Testis (tissue), 2 donors: Measurements from ENCODE around the gene FRMD3.

ENCODE experiments used
- POLR2A ChIP-seq: fragments of 450-650 bp; IDR thresholded peaks from one replicate; pipeline ENCODE4 v1.6.1; 2017; ENCODE audit warnings: antibody characterized with exemption, mild to moderate bottlenecking, moderate library complexity
- TF ChIP-seq, protein P1 (sequence below), 3 experiments: fragments of 450-650 bp in 2 of 3; fragments of 200-600 bp in 1 of 3; sonication (generic) in 1 of 3; IDR thresholded peaks; one replicate each; pipeline ENCODE4 v1.5.1; 2016 to 2019; ENCODE audit warnings: antibody characterized with exemption in 3 of 3, mild to moderate bottlenecking in 2 of 3, moderate library complexity in 1 of 3

DNA sequence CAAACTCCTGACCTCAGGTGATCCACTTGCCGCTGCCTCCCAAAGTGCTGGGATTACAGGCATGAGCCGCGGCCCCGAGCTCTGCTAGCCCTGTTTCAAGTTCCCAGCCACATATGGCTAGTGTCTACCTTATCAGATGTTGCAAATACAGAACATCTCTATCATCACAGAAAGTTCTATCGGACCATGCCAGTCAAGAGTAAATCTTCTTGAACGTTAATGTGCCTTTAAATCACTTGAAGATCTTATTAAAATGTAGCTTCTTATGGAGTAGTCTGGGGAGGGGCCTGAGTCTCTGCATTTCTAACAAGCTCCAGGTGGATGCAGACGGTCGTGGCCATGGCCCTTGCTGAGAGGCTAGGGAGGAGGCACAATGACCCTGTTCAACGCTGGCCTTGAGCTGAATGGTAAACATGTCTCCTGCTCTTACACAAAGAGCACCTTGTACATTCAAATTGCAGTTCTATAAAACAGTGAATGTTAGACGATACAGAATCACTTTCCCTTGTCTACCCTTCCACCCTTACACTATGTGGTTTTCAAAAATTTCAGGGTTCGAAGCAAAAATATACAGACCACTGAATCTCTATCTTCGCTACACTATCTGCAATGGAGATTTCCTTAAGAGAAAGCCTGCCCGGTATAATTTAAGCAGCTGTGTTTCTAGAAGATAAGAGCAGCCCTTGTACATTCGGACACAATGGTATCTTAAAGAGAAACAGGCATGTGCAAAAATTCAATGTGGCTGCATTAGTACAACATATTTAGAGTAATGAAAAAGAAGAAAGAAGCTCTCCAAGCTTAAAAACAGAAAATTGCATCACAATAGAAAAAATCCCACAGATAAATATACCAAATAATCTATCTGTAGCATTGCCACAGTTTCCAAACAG lies 114.1 kb downstream of the FRMD3 start:
- TF ChIP-seq, protein P1, sequence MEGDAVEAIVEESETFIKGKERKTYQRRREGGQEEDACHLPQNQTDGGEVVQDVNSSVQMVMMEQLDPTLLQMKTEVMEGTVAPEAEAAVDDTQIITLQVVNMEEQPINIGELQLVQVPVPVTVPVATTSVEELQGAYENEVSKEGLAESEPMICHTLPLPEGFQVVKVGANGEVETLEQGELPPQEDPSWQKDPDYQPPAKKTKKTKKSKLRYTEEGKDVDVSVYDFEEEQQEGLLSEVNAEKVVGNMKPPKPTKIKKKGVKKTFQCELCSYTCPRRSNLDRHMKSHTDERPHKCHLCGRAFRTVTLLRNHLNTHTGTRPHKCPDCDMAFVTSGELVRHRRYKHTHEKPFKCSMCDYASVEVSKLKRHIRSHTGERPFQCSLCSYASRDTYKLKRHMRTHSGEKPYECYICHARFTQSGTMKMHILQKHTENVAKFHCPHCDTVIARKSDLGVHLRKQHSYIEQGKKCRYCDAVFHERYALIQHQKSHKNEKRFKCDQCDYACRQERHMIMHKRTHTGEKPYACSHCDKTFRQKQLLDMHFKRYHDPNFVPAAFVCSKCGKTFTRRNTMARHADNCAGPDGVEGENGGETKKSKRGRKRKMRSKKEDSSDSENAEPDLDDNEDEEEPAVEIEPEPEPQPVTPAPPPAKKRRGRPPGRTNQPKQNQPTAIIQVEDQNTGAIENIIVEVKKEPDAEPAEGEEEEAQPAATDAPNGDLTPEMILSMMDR (IDR thresholded peaks at IDR 0.05) = no peak
- TF ChIP-seq POLR2A = no peak
